GM12875 (cell line): ENCODE data around the gene TRMT1.
"Not testable (repeated sequence)": the region's sequence is repeated elsewhere in the genome, so short reads cannot be mapped to it uniquely, and the experiment has no call there.

ENCODE experiments used
- H3K4me3 ChIP-seq: one replicate; pipeline ENCODE4 v1.5.1; 2011; ENCODE audit warnings: low read depth, low read length, control low read depth
- TF ChIP-seq, protein P1 (sequence below): IDR thresholded peaks from 2 replicates; pipeline ENCODE4 v1.5.1; 2011; ENCODE audit warnings: low read depth, mild to moderate bottlenecking, control low read depth, inconsistent platforms, low read length, moderate library complexity, borderline replicate concordance; ENCODE audit not compliant: insufficient read depth

Gene TRMT1

GRCh38 chr19:13116282-13117175 is at the start of gene TRMT1:
TRMT1 (minus strand) TSS chr19:13116740; CDS start chr19:13116399, 341 bp downstream.
- TF ChIP-seq, protein P1, sequence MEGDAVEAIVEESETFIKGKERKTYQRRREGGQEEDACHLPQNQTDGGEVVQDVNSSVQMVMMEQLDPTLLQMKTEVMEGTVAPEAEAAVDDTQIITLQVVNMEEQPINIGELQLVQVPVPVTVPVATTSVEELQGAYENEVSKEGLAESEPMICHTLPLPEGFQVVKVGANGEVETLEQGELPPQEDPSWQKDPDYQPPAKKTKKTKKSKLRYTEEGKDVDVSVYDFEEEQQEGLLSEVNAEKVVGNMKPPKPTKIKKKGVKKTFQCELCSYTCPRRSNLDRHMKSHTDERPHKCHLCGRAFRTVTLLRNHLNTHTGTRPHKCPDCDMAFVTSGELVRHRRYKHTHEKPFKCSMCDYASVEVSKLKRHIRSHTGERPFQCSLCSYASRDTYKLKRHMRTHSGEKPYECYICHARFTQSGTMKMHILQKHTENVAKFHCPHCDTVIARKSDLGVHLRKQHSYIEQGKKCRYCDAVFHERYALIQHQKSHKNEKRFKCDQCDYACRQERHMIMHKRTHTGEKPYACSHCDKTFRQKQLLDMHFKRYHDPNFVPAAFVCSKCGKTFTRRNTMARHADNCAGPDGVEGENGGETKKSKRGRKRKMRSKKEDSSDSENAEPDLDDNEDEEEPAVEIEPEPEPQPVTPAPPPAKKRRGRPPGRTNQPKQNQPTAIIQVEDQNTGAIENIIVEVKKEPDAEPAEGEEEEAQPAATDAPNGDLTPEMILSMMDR = no peak
- H3K4me3 ChIP-seq = peak within 1 kb of the TSS; percentile 85

DNA sequence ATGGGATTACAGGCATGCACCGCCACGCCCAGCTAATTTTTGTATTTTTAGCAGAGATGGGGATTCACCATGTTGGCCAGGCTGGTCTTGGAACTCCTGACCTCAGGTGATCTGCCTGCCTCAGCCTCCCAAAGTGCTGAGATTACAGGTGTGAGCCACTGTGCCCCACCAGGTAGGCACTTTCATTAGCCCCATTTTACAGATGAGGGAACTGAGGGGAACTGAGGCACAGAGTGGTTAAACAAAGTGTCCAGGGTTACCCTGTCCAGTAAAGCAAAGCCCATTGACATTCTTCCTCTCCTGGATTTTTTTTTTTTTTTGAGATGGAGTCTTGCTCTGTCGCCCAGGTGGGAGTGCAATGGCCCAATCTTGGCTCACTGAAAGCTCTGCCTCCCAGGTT is 49.6 kb upstream of the TRMT1 start:
- not testable (repeated sequence) for H3K4me3 ChIP-seq

- TF ChIP-seq, protein P1 = no peak
- H3K4me3 ChIP-seq = no peak overlapping the region
These were observed 48.8 kb upstream of the TRMT1 start for GRCh38 chr19:13165162-13165997.

- TF ChIP-seq, protein P1 = no peak
- H3K4me3 ChIP-seq = peak overlapping the region; percentile 17
These were observed 48.0 kb upstream of the TRMT1 start for GRCh38 chr19:13164343-13165161.

DNA sequence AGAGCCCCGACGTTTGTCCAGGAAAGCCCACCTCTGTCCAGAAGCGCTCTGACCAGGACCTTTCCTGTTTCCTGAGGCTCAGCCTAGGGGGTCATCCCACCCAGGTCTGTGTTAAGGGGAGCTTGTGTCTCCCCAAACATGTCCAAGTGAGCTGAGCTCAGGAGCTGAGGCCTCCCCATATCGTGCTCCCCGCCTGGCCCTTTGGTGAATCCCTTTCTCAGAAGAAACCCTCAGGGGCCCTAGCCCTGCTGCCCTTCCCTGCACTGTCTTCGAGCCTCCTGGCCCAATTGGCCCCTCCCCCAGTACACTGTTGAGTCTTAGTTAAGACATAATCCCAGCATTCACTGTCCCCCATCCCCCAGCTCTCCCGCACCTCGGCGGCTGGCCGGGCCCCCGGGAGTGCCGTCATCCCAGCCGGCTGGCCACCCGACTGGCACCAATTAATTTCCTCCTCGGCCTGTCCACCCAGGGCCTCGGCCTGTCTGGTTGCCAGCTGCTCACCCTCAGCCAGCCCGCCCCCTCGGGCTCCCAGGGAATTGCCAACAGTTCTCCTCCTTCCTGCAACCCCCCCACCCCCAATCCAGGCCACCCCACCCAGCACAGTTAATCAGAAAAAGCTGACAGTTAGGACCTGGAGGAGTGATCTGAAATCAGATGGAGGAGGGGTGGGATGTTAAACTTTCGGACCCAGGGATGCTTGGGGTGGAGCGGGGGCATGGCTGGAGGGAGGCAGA is 47.2 kb upstream of the TRMT1 start:
- TF ChIP-seq, protein P1 = no peak
- peak overlapping the region; percentile 17 for H3K4me3 ChIP-seq

DNA sequence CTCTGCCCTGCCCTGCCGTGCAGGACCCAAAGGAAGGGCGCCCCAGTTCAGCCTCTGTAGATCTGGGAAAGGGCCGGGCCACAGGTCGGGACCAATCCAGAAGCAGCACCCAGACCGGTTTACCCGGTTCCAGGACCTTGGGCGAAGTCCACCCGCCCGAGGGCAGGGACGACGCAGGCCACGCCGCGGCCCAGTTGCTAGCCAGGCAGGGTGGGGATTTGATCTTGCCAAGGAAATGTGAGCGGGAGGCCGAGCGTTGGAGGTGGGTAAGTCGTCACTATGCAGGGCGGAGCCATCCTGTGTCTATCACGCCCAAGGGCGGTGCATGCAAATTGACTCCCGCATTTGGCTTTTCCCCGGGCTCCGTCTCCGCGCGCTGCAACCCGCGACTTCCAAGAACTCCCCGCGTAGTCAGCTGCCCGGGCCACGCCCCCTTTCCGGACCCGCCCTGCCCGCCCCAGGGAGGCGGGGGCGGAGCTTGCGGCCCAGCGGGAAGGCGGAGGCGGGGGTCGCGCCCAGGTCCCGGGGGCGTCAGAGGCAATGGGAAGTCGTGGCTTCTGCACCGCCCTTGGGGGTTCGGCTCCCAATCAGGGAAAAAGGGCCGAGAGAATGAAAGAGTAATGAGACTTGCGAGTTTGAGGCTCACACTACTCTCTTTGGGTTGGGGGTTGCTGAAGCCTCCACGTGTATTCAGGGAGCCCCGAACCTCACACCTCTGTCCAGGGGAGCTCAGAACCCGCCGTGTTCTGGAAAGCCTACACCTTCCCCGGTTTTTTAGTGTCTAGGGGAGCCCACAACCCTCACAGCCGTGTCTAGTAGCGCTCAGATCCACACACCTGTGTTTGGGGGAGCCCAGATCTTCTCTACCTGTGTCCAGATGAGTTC is 46.4 kb upstream of the TRMT1 start:
- TF ChIP-seq, protein P1 = no peak
- peak overlapping the region; percentile 48 for H3K4me3 ChIP-seq
